GM18505 (cell line): ENCODE measurements around the gene DDX49.
"Not testable (repeated sequence)": the region's sequence is repeated elsewhere in the genome, so short reads cannot be mapped to it uniquely, and the experiment has no call there.

ENCODE experiments used
- ATAC-seq: cut with Tn5 transposase; IDR thresholded peaks from one replicate; pipeline ENCODE4 v1.9.1; 2021; ENCODE audit not compliant: unreplicated experiment
- POLR2A ChIP-seq: IDR thresholded peaks from 4 replicates; pipeline ENCODE4 v1.6.1; 2011; ENCODE audit warnings: borderline replicate concordance; ENCODE audit not compliant: insufficient read depth, insufficient read length; ENCODE audit errors: extremely low read depth

The DDX49 gene

DNA sequence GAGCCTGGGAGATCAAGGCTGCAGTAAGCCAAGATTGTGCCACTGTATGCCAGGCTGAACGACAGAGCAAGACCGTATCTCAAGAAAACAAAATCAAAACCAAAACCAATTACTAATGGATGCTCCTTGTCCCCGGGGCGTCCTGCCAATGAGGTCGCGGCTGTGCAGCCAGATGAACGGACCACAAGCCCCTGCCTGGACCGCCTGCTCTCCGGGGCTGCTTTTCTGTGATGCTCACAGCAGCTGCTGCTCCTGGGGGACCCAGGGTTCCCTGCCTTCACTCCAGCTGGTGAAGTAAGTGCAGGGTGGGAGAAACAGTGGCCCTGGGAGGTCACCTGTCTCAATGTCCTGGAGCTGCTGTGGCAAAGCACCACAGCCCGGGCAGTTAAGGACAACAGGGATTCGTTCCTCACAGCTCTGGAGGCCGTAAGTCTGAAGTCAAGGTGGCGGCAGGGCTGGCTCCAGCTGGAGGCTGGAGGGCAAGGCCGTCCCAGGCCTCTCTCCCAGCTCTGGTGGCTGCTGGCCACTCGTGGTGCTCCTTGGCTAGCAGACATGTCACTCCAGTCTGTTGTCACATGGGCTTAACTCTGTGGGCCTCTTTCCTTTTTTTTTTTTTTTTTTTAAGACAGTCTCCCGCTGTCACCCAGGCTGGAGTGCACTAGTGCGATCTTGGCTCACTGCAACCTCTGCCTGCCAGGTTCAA, 10.4 kb upstream of the DDX49 start:
- ATAC-seq: no peak
- no peak for TF ChIP-seq POLR2A

DNA sequence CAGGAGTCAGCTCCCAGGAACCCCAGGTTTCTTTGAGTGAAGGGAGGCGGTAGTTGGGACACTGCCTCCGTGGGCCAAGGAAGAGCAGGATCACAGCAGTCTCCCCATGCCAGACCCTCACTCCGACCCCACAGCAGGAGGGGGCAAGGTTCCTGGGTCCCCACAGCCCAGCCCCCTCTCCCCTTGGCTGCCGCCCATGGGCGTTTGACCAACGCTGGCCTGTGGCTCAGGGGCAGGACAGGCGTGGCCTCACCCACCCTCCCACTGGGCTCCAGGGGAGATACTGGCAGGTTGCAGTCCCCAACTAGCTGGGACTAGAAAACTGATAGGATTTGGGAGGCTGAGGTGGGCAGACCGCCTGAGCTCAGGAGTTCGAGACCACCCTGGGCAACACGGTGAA, 9.5 kb upstream of the DDX49 start:
- no peak for TF ChIP-seq POLR2A
- no peak for ATAC-seq

DNA sequence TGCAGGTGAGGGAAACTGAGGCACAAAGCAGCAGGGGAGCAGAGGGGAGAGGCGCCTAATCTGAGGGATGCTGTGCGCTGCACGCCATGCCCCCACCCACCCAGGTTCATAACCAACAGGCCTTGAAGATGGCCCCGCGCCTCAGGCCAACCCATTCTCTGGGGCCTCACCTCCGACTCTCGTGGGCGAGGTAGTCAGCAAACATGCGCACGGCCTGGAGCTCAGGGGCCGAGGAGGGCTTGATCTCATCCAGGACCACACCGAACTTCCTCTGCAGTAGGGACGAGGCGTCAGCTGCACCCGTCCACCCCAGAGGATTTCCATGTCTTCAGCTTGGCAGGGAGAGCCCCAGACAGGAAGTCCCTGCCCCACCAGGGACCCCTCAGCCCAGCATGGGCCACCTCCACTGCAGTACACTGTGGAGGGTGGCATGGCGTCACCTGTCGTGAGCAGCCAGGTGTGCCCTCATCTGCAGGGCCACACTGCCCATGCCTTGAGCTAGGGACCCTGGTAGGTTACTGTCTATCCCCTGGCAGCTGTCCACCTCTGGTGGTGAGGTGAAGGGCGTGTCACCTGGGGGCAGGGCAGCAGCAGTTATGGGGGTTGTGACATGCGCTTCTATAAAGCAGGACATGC, 8.6 kb upstream of the DDX49 start:
- TF ChIP-seq POLR2A: no peak
- ATAC-seq: no peak

DNA sequence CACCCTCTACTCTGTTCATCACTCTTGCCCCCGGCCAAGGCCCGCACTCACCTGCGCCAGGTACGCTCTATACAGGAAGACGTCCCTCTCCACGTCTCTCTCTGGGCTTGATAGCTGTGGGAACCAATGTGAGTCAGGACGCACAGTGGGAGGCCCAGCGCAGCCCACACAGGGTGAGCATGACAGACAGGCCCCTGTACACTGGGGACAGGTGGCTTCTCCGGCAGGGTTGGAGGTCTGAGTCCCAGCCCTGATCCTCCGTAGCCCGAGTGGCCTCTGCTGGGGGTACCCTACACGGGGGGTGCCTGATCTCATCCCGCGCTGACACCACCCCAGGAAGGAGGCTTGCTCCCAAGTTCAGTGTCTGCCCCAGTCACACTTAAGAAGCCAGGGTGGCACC, 6.6 kb upstream of the DDX49 start:
- no peak for ATAC-seq
- no peak for TF ChIP-seq POLR2A

DNA sequence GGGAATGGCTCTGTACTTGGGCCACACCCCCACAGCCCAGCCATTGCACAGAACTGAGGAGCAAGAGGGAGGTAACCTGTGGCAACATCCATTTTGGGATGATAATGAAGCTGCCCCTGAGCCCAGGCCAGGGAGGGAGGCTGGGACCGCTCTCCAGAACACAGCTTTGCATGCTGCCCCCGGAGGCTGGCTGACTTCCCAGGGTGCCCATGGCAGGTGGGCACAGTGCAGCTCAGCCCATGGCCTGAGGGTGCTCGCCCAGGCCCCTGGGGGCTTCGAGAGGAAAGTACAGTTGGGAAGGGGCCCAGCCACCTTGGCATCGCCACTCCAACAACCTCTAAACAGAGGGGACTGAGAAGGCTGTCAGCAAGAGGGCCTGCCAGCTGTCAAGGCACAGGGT, 6.0 kb upstream of the DDX49 start:
- no peak for TF ChIP-seq POLR2A
- ATAC-seq: no peak

DNA sequence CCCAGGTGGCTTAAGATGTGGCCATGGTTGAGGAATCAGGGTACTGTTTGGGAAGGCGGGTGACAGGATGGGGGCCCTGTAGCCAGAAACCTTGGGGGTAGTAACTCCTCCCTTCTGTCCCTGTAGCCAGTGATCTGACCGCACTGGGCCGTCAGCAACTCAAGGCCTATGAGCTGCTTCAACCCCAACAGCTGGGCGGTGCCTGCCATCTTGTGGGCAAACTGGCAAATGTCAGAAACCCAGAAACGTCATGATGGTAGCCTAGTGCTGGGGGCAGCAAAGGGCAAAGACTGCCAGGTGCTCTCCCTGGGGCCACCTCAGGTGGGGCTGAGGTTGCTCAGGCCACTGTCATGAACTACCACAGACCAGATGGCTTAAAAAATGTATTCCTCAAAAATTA, 3.9 kb upstream of the DDX49 start:
- ATAC-seq: no peak
- TF ChIP-seq POLR2A: no peak

DNA sequence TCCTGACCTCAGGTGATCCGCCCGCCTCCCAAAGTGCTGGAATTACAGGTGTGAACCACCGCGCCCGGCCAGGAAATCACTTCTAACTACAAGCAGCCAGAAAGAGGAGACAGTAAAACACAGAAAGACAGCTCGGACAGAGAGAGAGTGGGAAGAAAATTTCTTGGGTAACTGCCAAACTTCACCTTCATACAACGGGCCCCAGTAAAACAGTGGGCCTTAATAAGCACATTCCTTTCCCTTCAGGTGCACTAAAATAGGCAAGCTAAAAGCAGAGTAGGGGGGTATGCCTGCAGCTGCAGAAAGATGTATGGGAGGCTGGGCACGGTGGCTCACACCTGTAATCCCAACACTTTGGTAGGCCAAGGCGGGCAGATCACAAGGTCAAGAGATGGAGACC, 1.9 kb upstream of the DDX49 start:
- not testable (repeated sequence) for ATAC-seq

DNA sequence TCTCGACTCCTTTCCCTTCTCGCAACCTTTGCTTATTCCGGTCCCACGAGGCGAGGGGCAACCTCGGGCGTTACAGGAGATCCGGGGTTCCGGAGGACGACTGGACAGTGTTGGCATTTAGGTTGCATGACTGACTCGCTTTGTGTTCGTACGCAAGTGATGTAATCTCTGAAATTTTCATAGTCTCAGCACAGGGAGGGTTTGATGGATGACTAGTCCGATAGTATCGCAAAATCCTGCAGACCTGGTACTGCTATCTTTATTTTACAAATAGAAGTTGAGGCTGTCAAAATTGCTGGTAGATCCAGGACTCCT, 342 bp downstream of the DDX49 start:
- ATAC-seq: no peak

DNA sequence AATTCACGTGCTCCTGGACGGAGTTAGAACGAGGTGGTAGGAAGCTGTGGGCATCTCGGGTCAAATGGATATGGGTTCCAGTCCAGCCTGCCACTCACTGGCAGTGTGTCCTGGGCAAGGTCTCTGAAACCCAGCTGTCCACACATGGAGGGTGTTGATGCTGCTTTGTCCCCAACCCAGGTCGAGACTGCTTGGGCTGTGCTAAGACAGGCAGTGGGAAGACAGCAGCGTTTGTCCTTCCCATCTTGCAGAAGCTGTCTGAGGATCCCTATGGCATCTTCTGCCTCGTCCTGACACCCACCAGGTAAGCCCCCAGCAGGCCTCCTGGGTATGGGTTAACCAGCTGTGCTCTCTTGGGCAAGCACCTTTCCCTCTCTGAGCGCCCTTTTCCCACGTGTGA, 885 bp downstream of the DDX49 start:
- TF ChIP-seq POLR2A: no peak
- no peak for ATAC-seq

More for the DNA sequence above, 342 bp downstream of the DDX49 start:
- no peak for TF ChIP-seq POLR2A

DNA sequence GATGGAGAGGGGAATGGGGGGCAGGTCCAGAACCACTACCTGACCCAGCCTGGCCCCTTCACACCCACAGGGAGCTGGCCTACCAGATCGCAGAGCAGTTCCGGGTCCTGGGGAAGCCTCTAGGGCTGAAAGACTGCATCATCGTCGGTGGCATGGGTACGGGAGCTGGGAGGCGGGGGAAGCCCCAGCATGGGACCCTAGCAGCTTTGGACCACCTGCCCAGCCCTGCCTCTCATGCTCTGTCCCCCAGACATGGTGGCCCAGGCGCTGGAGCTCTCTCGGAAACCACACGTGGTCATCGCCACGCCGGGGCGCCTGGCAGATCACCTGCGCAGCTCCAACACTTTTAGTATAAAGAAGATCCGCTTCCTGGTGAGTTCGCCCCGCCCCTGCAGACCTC, 2.1 kb downstream of the DDX49 start:
- no peak for TF ChIP-seq POLR2A
- no peak for ATAC-seq

DNA sequence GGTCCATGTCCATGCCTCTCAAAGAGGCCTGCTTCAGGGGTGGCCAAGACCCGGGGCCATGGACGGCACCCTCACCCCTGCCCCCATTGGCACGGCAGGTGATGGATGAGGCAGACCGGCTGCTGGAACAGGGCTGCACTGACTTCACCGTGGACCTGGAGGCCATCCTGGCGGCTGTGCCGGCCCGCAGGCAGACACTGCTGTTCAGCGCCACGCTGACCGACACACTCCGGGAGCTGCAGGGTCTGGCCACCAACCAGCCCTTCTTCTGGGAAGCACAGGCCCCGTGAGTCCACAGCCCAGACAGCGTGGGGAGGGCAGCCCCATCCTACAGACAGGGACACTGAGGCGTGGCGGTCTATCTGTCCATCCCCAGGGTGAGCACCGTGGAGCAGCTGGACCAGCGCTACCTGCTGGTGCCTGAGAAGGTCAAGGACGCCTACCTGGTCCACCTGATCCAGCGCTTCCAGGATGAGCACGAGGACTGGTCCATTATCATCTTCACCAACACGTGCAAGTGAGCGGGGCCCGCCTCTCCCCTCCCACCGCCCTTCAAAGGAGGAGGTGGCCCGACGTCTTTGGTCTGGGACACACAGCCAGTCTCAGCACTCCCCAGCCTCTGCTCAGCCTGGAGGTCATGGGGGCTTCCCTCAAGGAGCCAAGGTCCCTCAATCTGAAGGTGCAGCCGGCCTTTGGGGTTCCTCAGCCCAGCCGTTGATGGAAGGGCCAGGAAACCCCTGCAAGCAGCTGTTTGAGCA, 2.9 kb downstream of the DDX49 start:
- ATAC-seq: no peak

DNA sequence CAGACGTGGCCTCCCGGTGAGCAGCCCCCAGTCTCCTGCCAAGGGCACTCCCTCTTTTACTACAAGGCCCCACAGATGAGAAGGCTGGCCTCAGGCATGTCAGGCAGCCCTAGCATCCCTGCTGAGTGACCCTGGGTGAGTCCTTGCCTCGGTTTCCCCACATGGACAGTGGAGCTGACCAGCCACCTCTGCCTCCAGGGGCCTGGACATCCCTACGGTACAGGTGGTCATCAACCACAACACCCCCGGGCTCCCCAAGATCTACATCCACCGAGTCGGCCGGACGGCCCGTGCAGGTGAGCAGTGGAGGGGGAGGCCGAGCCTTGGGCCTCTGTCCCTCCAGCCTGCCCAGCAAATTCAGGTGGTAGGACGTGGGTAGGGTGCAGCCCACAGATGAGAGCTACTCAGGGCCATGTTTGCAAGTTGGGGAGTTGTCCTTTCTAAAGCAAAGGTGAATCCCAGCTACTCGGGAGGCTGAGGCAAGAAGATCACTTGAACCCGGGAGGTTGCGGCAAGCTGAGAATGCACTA, 5.2 kb downstream of the DDX49 start:
- ATAC-seq: no peak
- TF ChIP-seq POLR2A: no peak

More for the DNA sequence above, 2.9 kb downstream of the DDX49 start:
- TF ChIP-seq POLR2A: no peak

DNA sequence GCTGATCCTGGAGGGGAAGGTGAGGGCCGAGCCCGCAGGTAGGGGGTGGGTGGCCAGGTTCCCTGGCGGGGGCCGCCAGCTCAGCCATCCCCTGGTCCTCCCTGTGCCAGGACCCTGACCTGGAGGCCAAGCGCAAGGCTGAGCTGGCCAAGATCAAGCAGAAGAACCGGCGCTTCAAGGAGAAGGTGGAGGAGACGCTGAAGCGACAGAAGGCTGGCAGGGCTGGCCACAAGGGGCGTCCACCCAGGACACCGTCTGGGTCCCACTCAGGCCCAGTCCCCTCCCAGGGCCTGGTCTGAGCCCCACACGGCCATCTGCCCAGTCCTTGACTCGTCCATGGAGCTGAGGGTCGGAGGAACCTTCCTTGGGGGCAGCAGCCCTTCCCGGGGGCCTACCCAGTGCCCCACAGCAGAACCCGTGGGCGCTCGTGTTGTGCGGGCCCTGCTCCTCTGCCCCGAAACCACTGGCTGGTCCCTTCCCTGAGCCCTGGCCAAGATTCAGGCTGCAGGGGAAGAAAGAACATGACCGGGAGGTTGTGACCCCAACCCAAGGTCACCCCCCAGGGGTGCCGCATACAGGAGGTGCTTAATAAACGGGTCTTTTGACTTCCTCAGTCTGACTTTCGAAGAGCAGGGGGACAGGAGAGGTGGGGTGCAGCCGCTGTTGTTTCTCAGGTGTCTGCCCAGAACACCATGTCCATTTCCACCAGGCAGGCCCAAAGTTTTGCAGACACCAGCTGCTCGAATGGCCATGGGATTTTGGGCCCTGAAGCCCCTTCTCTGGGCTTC, 8.7 kb downstream of the DDX49 start:
- ATAC-seq: no peak
- no peak for TF ChIP-seq POLR2A

DNA sequence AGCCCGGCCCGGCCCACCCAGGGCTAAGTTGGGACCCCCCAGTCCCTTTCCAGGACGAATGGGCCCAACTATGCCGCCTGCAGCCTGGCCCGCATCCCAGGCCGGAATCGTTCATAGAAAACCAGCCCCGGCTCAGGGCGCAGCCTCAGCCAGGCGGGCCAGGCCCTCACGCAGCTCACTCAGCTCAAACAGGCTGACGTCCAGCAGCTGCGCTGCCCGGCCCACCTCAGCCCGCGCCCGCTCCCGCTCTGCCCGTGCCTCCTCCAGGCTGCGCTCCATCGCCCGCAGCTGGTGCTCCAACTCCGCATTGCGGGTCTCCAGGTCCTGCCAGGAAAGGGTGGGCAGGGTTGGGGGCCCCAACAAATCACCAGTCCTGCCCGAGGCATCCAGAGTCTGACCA, 9.8 kb downstream of the DDX49 start:
- ATAC-seq: no peak
- no peak for TF ChIP-seq POLR2A
